SIG-M5 (cell line): Measurements from ENCODE around the gene HYI.
"Not testable (repeated sequence)": the region's sequence is repeated elsewhere in the genome, so short reads cannot be mapped to it uniquely, and the experiment has no call there.

ENCODE experiments used
- DNase-seq: peaks from one replicate; lab custom pipeline; 2025; lab: John Stamatoyannopoulos, UW

Gene HYI

DNA sequence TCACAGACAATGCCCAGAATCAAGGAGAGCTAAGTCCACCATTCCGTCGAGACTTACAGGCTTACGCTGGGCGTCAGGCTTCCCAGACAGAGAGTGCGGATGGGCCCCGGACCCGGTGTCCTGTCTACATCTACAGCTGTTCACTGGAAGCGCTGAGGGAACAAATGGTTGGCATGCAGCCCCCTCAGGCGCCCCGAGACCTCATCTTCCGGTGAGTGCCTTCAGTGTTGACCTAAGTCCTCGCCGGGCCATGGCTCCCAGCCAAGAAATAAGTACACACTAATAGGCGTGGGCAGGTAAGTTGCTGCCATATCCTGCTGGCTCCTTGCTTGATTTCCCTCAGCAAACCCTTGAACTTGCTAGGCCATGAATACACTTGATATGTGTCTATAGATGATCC lies 26.2 kb downstream of the HYI start:
- DNase-seq = no peak

DNA sequence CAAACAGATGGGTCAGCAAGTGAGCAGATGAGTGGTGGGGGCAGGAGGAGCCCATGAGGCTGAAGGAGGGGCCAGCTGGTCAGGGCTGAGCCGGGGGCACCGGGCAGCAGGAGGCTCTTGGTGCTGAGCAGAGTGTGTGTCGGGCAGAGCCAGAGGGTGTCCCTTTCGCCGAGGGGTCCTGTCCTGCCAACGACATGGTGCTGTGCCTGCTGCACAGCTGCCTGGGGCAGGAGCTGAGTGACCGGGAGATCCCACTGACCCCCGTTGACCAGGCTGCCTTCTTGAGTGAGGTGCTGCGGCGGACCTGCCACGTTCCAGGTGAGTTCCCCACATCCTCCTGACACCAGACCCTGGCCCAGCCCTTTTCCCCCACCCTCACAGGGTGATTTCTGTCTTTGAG lies 27.5 kb downstream of the HYI start:
- DNase-seq = no peak

DNA sequence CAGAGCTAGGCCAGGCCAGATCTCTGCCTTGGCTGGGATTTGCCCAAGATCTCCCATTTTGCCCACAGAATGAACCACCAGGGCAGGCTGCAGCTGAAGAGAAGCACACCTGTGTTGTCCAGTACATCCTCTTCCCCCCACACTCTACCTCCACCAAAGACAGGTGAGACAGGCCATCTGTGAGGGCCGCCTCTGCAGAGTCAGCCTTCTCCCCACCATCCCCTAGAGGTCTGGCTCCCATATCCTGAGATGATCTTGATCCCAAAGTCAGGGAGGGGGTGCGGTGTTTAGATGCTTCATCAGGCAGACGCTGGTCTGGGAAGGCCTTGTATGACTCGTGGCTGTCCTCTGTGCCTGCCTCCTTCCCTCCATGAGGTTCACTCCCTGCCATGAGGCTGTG lies 28.7 kb downstream of the HYI start:
- no peak for DNase-seq

DNA sequence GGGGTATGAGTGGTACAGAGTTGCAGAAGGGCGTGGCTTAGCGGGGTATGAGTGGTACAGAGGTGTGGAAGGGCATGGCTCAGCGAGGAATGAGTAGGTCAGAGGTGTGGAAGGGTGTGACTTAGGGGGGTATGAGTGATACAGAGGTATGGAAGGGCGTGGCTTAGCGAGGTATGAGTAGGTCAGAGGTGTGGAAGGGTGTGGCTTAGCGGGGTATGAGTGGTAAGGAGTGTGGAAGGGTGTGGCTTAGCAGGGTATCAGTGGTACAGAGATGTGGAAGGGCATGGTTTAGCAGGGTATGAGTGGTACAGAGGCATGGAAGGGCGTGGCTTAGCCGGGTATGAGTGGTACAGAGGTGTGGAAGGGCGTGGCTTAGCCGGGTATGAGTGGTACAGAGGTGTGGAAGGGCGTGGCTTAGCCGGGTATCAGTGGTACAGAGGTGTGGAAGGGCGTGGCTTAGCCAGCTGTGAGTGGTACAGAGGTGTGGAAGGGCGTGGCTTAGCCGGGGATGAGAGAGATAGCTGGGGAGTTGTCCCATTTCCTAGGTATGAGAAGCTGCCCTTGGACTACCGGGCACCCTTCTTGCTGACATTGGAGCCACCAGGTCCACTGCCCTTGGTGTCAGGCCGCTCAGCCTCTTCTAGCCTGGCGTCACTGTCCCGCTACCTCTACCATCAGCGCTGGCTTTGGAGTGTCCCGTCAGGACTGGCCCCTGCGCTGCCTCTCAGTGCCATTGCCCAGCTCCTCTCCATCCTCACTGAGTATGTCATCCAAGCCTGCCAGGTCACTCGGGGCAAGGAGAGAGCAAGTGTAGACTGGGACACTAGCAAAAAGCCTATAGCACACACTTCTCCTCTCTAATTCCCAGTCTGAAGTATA lies 29.8 kb downstream of the HYI start:
- no peak for DNase-seq

DNA sequence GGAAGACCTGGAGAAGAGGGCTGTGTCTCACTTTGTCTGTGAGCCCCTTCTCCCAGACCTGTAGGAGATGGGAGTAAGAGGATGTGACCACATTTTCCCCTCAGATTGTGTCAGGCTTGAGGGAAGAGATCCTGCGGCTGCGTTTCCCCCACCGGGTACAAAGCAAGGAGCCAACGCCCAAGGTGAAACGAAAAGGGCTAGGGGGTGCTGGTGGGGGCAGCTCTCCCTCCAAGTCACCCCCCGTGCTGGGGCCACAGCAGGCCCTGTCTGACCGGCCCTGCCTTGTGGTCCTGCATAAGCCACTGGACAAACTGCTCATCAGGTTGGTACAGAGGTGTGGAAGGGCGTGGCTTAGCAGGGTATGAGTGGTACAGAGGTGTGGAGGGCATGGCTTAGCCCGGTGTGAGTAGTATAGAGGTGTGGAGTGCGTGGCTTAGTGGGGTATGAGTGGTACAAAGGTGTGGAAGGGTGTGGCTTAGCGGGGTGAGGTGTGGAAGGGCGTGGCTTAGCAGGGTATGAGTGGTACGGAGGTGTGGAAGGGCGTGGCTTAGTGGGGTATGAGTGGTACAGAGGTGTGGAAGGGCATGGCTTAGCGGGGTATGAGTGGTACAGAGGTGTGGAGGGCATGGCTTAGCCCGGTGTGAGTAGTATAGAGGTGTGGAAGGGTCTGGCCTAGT lies 30.6 kb downstream of the HYI start:
- no peak for DNase-seq

DNA sequence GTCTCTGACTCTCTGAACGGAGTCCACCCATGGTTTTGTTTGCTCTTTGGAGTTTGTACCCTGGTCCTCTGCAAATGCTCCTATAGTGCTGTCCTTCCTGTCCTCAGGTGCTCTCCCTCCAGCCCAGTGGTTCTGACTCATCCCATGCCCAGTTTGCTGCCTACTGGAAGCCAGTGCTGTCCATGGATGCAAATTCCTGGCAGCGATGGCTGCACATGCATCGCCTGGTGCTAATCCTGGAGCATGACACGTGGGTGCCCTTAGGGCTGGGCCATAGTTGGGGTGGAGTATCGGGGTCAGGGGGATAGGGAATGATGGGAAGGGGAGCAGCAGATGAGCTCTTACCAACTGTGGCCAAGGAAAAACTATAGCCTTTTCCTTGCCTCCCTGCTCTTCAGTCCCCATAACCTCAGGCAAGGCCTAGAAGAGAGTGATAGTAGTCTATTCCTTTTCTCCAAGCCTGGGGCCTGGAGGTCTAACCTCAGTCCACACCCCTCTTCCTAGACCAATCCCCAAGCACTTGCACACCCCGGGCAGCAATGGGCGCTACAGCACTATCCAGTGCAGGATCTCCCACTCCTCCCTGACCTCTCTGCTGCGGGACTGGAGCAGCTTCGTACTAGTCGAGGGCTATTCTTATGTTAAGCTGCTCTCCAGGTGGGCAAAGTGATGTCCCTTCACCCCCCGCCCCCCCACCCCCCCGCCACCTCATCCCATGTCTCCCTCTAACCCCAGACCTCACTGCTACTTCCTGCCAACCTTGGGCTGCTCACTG lies 31.6 kb downstream of the HYI start:
- no peak for DNase-seq

DNA sequence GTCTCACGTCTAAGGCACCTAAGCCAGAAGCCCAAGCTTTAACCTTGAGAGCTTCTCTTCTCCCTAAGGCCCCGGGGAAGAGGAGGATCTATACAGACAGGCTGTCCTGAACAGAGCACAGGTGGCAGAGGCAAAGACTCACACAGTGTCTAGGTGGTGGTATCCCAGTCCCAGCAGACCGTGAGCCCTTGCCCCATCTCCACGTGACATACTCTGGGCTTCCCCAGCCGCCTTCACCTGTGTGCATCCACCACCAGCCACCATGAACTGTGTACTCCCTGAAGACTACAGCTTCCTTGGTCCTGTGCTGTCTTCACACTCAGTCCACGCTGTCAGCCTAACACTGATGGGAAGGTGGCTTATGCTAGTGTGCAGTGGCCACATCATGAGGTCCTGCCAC lies 32.3 kb downstream of the HYI start:
- no peak for DNase-seq

DNA sequence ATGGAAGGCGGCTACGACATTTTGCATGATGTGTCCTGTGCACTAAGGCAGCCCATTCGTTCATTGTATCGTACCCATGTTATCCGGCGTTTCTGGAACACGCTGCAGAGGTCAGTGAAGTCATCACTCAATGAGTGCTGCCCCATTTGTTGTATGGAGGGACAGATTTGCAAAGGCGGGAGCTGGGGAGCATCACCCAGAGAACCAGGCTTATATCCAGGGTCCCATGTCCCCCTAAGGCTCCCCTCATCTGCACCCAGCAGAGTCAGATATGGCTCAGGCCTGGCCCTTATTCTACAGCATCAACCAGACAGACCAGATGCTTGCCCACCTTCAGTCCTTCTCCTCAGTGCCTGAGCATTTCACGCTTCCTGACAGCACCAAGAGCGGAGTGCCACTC lies 32.9 kb downstream of the HYI start:
- DNase-seq = no peak

DNA sequence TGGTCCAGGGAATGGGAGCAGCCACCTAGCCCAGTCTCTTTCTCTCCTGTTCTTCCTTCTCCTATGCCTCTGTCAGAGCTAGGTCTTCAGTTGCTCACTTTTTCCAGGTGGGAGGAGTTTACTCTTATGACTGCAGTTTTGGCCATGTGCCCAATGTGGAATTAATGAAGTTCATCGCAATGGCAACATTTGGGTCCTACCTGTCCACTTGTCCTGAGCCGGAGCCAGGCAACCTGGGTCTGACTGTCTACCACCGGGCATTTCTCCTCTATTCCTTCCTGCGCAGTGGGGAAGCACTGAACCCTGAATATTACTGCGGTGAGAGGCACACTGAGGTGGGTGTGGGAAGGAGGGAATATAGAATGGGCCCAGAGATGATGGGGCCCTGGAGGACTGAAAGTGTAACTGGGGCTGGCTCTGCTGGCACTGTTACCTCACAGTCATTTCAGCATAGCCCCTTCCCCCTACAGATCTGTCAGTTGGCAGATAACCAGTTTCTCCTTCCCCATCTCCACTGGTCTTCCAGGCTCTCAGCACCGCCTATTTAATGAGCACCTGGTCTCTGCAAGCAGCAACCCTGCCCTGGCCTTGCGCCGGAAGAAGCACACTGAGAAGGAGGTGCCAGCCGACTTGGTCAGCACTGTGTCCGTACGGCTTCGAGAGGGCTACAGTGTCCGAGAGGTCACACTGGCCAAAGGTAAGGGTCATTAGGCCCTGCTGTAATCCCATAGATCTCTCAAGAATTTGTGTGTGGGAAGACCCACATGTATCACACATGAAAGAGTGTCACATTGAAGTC lies 33.9 kb downstream of the HYI start:
- DNase-seq = no peak

DNA sequence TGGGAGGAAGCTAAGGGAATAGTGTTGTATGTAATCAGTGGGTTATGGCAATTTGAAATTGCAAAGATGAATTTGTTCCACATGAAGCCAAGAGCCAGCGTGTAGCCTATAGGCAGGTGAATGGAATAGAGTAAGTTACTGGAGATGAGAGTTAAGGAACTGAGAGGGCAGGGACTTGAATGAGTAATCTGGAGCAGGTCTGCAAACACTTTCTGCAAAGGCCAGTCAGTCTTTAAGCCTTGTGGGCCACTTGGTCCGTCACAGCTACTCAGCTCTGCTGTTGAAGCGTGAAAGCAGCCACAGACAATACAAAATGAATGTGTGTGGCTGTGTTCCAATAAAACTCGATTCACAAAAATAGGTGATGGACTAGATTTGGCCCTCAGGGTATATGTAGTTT lies 34.9 kb downstream of the HYI start:
- no peak for DNase-seq

DNA sequence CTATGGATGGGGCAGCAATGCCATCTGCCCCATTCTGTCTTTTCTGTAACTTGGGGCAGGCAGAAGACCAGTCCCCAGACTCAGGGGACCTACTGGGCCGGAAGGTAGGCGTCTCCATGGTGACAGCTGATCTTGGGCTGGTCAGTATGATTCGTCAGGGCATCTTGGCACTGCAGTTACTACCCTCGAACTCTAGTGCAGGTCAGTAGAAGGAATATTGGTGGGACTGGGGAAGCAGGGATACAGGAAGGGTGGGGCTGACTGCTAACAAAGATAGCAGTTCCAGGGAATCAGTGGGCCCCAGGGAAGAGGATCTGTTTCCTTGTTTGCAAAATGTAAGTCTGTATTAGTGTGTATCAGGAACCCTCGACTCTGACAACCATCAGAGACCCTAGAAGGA lies 37.8 kb downstream of the HYI start:
- DNase-seq = no peak

DNA sequence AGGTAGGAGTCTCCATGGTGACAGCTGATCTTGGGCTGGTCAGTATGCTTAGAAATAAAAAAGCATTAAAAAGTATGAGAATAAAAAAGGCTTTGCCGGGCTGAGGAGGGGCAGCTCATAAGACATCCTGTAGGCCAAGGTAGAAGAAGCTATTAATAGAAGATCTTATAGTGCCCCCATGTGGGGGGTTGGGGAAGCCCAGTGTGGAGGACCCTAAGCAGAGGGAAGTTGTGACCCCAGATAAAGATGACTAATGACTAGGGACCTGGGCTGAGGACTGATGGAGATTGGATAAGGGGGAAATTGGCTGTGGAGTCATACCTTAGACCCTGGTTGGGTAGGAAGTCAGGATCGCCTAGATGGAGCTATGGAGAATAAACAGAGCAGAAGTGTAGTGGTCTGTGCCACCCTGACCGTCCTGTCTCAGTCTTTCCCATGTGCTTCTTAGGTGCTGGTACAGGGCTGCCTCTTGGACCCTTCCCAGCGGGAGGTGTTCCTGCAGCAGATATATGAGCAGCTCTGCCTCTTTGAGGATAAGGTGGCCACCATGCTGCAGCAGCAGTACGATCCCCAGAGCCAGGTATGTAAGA lies 39.0 kb downstream of the HYI start:
- no peak for DNase-seq

DNA sequence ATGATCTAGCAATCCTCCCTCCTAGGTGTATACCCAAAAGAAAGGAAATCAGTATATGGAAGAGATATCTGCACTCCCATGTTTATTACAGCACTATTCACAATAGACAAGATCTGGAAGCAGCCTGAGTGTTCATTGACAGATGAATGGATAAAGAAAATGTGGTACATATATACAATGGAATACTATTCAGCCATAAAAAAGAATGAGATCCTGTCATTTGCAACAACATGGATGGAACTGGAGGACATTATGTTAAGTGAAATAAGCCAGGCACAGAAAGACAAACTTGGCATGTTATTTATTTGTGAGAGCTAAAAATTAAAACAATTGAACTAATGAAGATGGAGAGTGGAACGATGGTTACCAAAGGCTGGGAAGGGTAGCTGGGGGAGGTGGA lies 40.3 kb downstream of the HYI start:
- not testable (repeated sequence) for DNase-seq

DNA sequence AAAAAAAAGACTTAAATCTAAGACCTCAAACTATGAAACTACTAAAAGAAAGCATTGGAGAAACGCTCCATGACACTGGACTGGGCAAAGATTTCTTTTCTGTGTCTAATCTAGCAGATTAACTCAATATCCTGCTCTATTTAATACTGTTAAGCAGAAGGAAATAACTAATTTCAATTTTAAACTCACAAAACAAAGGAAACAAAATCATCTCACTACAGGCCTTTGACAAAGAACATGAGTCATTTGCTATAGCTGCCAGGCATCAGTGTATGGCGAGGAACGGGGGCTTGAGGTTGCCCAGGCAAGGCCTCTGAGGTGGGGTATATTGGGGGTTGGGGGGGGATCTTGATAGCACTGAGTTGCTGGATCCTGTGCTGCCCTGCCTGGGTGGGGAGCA lies 43.2 kb downstream of the HYI start:
- no peak for DNase-seq

DNA sequence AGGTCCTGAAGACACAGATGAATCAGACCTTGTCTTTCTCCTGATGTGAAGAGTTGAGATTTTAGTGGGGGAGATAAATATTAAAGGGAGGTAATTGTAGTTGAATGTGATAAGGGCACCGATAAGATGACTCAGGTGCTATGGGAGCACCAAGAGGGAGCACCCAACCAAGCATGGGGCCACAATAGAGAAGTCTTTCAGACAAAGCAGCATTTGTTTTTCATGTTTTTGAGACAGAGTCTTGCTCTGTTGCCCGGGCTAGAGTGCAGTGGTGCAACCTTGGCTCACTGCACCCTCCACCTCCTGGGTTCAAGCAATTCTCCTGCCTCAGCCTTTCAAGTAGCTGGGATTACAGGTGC lies 47.9 kb downstream of the HYI start:
- no peak for DNase-seq

DNA sequence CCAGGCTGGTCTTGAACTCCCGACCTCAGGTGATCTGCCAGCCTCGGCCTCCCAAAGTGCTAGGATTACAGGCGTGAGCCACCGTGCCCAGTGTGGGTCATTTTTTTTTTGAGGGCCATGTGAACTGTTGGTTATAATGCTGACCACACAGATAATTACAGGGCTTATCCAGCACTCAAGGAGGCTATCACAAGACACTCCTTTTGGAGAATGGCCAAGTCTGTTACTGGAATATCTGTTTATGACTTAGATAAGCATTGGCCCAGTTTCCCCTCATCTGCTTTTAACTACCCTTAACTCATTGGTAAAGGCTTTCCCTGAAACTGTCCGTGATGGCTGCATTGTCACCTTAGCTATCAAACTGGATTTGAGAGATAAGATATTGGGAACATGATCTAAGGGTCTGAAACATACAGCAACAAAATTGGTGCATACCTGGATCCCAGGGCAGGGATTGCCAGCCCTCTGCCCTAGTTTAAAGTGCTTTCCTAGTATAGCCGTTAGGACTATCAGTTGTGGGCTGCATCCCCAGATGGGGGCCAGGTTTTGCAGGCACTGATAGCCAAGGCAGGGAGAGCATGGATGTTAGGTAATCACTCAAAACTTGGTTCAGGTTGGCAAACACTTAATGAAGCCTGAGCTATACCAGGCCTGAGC lies 48.4 kb downstream of the HYI start:
- DNase-seq = no peak

DNA sequence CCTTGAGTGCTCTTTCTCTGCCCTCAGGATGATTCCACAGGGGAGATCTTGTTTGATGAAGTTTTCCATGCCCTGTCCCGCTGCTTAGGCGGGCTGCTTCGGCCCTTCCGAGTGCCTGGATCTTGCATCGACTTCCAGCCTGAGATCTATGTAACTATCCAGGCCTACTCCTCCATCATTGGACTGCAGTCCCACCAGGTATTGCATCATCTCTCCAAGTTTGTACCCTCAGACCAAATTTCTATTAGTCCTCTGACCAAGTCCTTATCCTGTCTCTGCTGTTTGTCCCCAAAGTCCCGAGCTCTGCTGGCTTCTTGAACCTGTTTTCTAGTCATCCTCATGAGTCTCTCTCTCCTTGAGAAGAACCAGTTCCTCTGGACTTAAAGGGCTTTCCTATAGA lies 49.4 kb downstream of the HYI start:
- no peak for DNase-seq

DNA sequence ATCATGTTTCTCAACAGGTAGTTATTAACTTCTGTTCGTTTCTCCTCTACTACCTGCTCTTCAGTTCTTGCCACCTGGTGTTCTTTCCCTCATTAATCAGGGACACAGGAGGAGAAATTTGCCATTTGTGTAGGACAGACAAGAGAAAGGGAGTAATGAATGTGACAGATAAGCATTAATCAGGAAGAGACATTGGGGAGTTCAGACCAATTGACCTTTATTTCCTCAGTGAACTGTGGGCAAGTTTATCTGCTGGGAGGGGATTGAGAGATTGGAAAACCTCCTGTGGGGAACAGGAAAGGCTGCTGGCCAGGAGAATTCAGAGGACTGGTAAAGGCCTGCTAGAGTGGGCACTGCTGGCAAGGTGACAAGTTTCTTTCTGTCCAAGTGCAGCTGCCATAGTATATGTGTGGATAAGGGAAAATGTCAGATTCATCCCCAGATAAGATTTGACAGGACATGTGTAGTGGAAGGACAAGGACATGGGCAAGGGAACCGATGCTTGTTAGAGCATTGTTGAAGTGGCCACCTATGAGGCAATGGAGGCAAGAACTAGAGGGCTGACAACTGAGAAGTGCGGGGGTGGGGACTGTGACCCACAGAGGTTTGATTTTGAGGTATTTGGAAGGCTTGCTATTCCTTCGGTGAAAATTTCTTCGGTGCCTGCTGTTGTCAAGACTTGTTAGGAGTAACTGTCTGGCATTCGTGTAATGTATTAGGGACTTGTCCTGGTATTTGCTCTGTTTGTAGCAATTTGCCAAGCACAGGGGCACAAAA lies 51.5 kb downstream of the HYI start:
- DNase-seq = no peak
